Neural cell (in vitro differentiated cells): ENCODE data around the gene VANGL1. TPM values are rescaled to one million over a fixed set of nuclear protein-coding genes. Genes with fewer than 3 reads are reported as not detected.

Experiments
- H2AFZ ChIP-seq: fragments of 200-600, 300-800 bp; sonication (generic), shearing (Covaris generic); 2 replicates; pipeline ENCODE4 v1.6.0; 2014; ENCODE audit warnings: low read depth, mild to moderate bottlenecking, antibody characterized with exemption, low read length, moderate library complexity
- H3F3A ChIP-seq: fragments of 200-600 bp; shearing (Covaris generic); 2 replicates; pipeline ENCODE4 v1.6.1; 2016; ENCODE audit warnings: mild to moderate bottlenecking, moderate library complexity, mixed read lengths, antibody characterized with exemption, low read length; ENCODE audit not compliant: insufficient read depth, poor library complexity, severe bottlenecking
- H3K27ac ChIP-seq: fragments of 200-600, 300-800 bp; sonication (generic), shearing (Covaris generic); 2 replicates; pipeline ENCODE4 v1.5.1; 2014; ENCODE audit warnings: mild to moderate bottlenecking, low read length, moderate library complexity
- H3K27me3 ChIP-seq: fragments of 300-800, 200-600 bp; sonication (generic), shearing (Covaris generic); 2 replicates; pipeline ENCODE4 v1.6.0; 2014; ENCODE audit warnings: mild to moderate bottlenecking, low read depth, low read length, moderate library complexity; ENCODE audit not compliant: insufficient read depth
- H3K36me3 ChIP-seq: fragments of 300-800, 200-600 bp; sonication (generic), shearing (Covaris generic); 2 replicates; pipeline ENCODE4 v1.5.1; 2014; ENCODE audit warnings: mild to moderate bottlenecking, antibody characterized with exemption, low read length, moderate library complexity; ENCODE audit not compliant: insufficient read depth
- H3K4me2 ChIP-seq: fragments of 300-800, 200-600 bp; sonication (generic), shearing (Covaris generic); 2 replicates; pipeline ENCODE4 v1.6.0; 2014; ENCODE audit warnings: mild to moderate bottlenecking, low read length
- H3K4me3 ChIP-seq: fragments of 300-800, 200-600 bp; sonication (generic), shearing (Covaris generic); 2 replicates; pipeline ENCODE4 v1.5.1; 2014; ENCODE audit warnings: mild to moderate bottlenecking, low read length, moderate library complexity
- H3K79me2 ChIP-seq: fragments of 200-600 bp; shearing (Covaris generic); replicated peaks from 2 replicates; pipeline ENCODE4 v1.6.0; 2014; ENCODE audit warnings: mild to moderate bottlenecking, low read length, moderate library complexity; ENCODE audit not compliant: insufficient read depth
- H3K9ac ChIP-seq: fragments of 300-800, 200-600 bp; sonication (generic), shearing (Covaris generic); 2 replicates; pipeline ENCODE4 v1.6.1; 2016; ENCODE audit warnings: mild to moderate bottlenecking, low read length, mixed read lengths
- H3K9me2 ChIP-seq: fragments of 200-600 bp; shearing (Covaris generic); 2 replicates; pipeline ENCODE4 v1.6.1; 2016; ENCODE audit warnings: mild to moderate bottlenecking, low read length, mixed read lengths; ENCODE audit not compliant: insufficient read depth
- H3K9me3 ChIP-seq: fragments of 200-600, 300-800 bp; sonication (generic), shearing (Covaris generic); 2 replicates; pipeline ENCODE4 v1.6.1; 2016; ENCODE audit warnings: mild to moderate bottlenecking, mixed run types, low read length, moderate library complexity, mixed read lengths
- H4K20me1 ChIP-seq: fragments of 200-600 bp; shearing (Covaris generic); 2 replicates; pipeline ENCODE4 v1.6.1; 2016; ENCODE audit warnings: mild to moderate bottlenecking, mixed run types; ENCODE audit not compliant: insufficient read depth
- EP300 ChIP-seq: fragments of 450-650 bp; conservative IDR thresholded peaks from 2 replicates; pipeline ENCODE4 v1.6.1; 2014; ENCODE audit warnings: antibody characterized with exemption, mild to moderate bottlenecking, moderate library complexity; ENCODE audit not compliant: poor library complexity, severe bottlenecking
- EZH2 ChIP-seq: fragments of 200-600, 300-800 bp; shearing (Covaris generic), sonication (generic); IDR thresholded peaks from 2 replicates; pipeline ENCODE4 v1.6.1; 2014; ENCODE audit warnings: antibody characterized with exemption, low read length, borderline replicate concordance, mild to moderate bottlenecking; ENCODE audit not compliant: insufficient read depth, poor library complexity, severe bottlenecking
- MXI1 ChIP-seq: fragments of 450-650 bp; conservative IDR thresholded peaks from 2 replicates; pipeline ENCODE4 v1.6.1; 2014; ENCODE audit warnings: antibody characterized with exemption, mild to moderate bottlenecking; ENCODE audit not compliant: poor library complexity, severe bottlenecking
- POLR2AphosphoS5 ChIP-seq: IDR thresholded peaks from 2 replicates; pipeline ENCODE4 v1.6.1; 2012
- RAD21 ChIP-seq: fragments of 450-650 bp; conservative IDR thresholded peaks from 2 replicates; pipeline ENCODE4 v1.6.1; 2014; ENCODE audit warnings: antibody characterized with exemption, mild to moderate bottlenecking, moderate library complexity
- REST ChIP-seq: IDR thresholded peaks from 2 replicates; pipeline ENCODE4 v1.6.1; 2012; ENCODE audit warnings: borderline replicate concordance
- SMC3 ChIP-seq: fragments of 450-650 bp; conservative IDR thresholded peaks from 2 replicates; pipeline ENCODE4 v1.6.1; 2014; ENCODE audit warnings: antibody characterized with exemption, mild to moderate bottlenecking, moderate library complexity; ENCODE audit not compliant: poor library complexity
- TAF1 ChIP-seq: IDR thresholded peaks from 2 replicates; pipeline ENCODE4 v1.6.1; 2012; ENCODE audit warnings: low read depth
- polyA plus RNA-seq: library from polyadenylated mRNA; depleted of rRNA; stranded (reverse); fragments of >200 nt; gene quantifications from 2 replicates; pipeline ENCODE4 v1.2.3, GENCODE V29; 2014
- TF ChIP-seq, protein P1 (sequence below): fragments of 450-650 bp; IDR thresholded peaks from 2 replicates; pipeline ENCODE4 v1.5.1; 2014; ENCODE audit warnings: antibody characterized with exemption, mild to moderate bottlenecking, moderate library complexity; ENCODE audit not compliant: poor library complexity, severe bottlenecking

VANGL1 gene
- polyA plus RNA-seq, 1 donor from 2014 or later = 0.53 TPM

DNA sequence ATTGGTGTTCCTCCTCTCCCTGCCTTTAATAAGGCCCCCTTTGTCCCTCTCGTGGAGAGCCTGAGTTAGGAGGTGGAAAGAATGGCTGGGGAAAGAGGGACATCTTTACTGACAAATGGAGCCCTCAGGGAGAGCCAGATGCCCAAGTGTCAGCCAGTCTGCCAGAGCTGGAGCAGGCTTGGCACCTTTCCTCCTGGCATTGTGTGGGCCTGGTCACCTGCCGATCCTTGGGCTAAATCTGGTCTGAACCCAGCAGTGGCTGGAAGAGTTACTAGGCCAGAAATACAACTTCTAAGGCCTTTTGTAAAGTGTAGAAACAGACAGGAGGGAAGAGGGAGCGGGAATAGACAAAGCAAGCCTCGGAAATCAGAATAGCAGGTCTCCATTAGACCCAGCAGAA is 24.9 kb downstream of the VANGL1 start:
- H4K20me1 ChIP-seq = no peaks in the 10 kb centered on the region
- no peaks in the 10 kb centered on the region for H3K9me2 ChIP-seq
- TF ChIP-seq MXI1 (no peak), TAF1 (no peak), EZH2 (no peak), EP300 (no peak), REST (no peak), SMC3 (no peak), POLR2AphosphoS5 (no peak), RAD21 (no peak)
- TF ChIP-seq, protein P1, sequence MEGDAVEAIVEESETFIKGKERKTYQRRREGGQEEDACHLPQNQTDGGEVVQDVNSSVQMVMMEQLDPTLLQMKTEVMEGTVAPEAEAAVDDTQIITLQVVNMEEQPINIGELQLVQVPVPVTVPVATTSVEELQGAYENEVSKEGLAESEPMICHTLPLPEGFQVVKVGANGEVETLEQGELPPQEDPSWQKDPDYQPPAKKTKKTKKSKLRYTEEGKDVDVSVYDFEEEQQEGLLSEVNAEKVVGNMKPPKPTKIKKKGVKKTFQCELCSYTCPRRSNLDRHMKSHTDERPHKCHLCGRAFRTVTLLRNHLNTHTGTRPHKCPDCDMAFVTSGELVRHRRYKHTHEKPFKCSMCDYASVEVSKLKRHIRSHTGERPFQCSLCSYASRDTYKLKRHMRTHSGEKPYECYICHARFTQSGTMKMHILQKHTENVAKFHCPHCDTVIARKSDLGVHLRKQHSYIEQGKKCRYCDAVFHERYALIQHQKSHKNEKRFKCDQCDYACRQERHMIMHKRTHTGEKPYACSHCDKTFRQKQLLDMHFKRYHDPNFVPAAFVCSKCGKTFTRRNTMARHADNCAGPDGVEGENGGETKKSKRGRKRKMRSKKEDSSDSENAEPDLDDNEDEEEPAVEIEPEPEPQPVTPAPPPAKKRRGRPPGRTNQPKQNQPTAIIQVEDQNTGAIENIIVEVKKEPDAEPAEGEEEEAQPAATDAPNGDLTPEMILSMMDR = no peak
- no peaks in the 10 kb centered on the region for H3K36me3 ChIP-seq
- H3K4me2 ChIP-seq = no peak overlapping the region
- H3F3A ChIP-seq = no peaks in the 10 kb centered on the region
- H3K4me3 ChIP-seq = no peak overlapping the region
- no peaks in the 10 kb centered on the region for H3K9me3 ChIP-seq
- no peaks in the 10 kb centered on the region for H3K79me2 ChIP-seq
- H3K27ac ChIP-seq = no peak overlapping the region
- H2AFZ ChIP-seq = no peak overlapping the region
- H3K27me3 ChIP-seq = no peaks in the 10 kb centered on the region
- no peak overlapping the region for H3K9ac ChIP-seq

- Histone ChIP-seq H3K4me3 (no peak overlapping the region), H3K4me2 (no peak overlapping the region), H3K79me2 (no peaks in the 10 kb centered on the region), H3K36me3 (no peaks in the 10 kb centered on the region), H3K27ac (no peak overlapping the region), H3K9me2 (no peaks in the 10 kb centered on the region), H3K9me3 (no peaks in the 10 kb centered on the region), H2AFZ (no peak overlapping the region), H3K27me3 (no peaks in the 10 kb centered on the region), H3K9ac (no peak overlapping the region), H3F3A (no peaks in the 10 kb centered on the region), H4K20me1 (no peaks in the 10 kb centered on the region)
- TF ChIP-seq SMC3 = no peak
- TF ChIP-seq, protein P1 = no peak
- TF ChIP-seq REST = no peak
- no peak for TF ChIP-seq EP300
- TF ChIP-seq RAD21 = no peak
- TF ChIP-seq MXI1 = no peak
- TF ChIP-seq EZH2 = no peak
- TF ChIP-seq TAF1 = no peak
- no peak for TF ChIP-seq POLR2AphosphoS5
Observed at GRCh38 chr1:115668579-115668978, 26.8 kb downstream of the VANGL1 start.
